Measurements from ENCODE around the gene CACNB4.

Gene CACNB4

GRCh38 chr2:151824886-151825285 lies 274.0 kb downstream of the CACNB4 start:
- H3K9me3 ChIP-seq (ENCODE audit: insufficient read depth, low read depth, low read length): no peaks in the 10 kb centered on the region
- no peaks in the 10 kb centered on the region for H3K9me2 ChIP-seq (replicated peaks; ENCODE audit: low read depth, low read length)
- H3K27me3 ChIP-seq (ENCODE audit: insufficient read depth, low read length, poor library complexity, severe bottlenecking): no peaks in the 10 kb centered on the region
- peaks cover 79% of the 10 kb centered on the region for H3K79me2 ChIP-seq (ENCODE audit: insufficient read depth, low read length)
- H3K4me1 ChIP-seq (ENCODE audit: insufficient read depth, low read length, poor library complexity, severe bottlenecking): peaks cover 56% of the 10 kb centered on the region
- H3K4me2 ChIP-seq (ENCODE audit: low read depth, low read length, poor library complexity, severe bottlenecking): peak overlapping the region; percentile 92
- H2AFZ ChIP-seq (ENCODE audit: low read length): no peak overlapping the region
- TF ChIP-seq EZH2phosphoT487 (IDR thresholded peaks at IDR 0.05; ENCODE audit: borderline replicate concordance) (no peak), CTCF (conservative IDR thresholded peaks at IDR 0.05; ENCODE audit: low read length) (no peak)
- no peaks in the 10 kb centered on the region for H3F3A ChIP-seq (ENCODE audit: low read depth)
- no peak overlapping the region for H3K9ac ChIP-seq (ENCODE audit: low read depth, low read length, poor library complexity, severe bottlenecking)
- peaks cover 56% of the 10 kb centered on the region for H4K20me1 ChIP-seq (ENCODE audit: insufficient read depth, low read length, poor library complexity, severe bottlenecking)
- no peaks in the 10 kb centered on the region for H3K36me3 ChIP-seq (ENCODE audit: insufficient read depth, low read length)
- peak overlapping the region; percentile 50 for H3K4me3 ChIP-seq (ENCODE audit: low read length, poor library complexity, severe bottlenecking)

- H3K4me1 ChIP-seq (ENCODE audit: insufficient read depth, low read length, poor library complexity, severe bottlenecking): peaks cover 51% of the 10 kb centered on the region
- no peaks in the 10 kb centered on the region for H3K27me3 ChIP-seq (ENCODE audit: insufficient read depth, low read length, poor library complexity, severe bottlenecking)
- TF ChIP-seq CTCF (conservative IDR thresholded peaks at IDR 0.05; ENCODE audit: low read length) (no peak), EZH2phosphoT487 (IDR thresholded peaks at IDR 0.05; ENCODE audit: borderline replicate concordance) (no peak)
- H3K79me2 ChIP-seq (ENCODE audit: insufficient read depth, low read length): peaks cover 91% of the 10 kb centered on the region
- peak overlapping the region; percentile 19 for H3K9ac ChIP-seq (ENCODE audit: low read depth, low read length, poor library complexity, severe bottlenecking)
- H2AFZ ChIP-seq (ENCODE audit: low read length): no peak overlapping the region
- H3K4me3 ChIP-seq (ENCODE audit: low read length, poor library complexity, severe bottlenecking): peak overlapping the region; percentile 47
- no peaks in the 10 kb centered on the region for H3K9me3 ChIP-seq (ENCODE audit: insufficient read depth, low read depth, low read length)
- H3K36me3 ChIP-seq (ENCODE audit: insufficient read depth, low read length): no peaks in the 10 kb centered on the region
- H3K9me2 ChIP-seq (replicated peaks; ENCODE audit: low read depth, low read length): no peaks in the 10 kb centered on the region
- no peaks in the 10 kb centered on the region for H3F3A ChIP-seq (ENCODE audit: low read depth)
- H4K20me1 ChIP-seq (ENCODE audit: insufficient read depth, low read length, poor library complexity, severe bottlenecking): peaks cover 62% of the 10 kb centered on the region
- peak overlapping the region; percentile 92 for H3K4me2 ChIP-seq (ENCODE audit: low read depth, low read length, poor library complexity, severe bottlenecking)
These were observed 275.2 kb downstream of the CACNB4 start for GRCh38 chr2:151823651-151824050.

DNA sequence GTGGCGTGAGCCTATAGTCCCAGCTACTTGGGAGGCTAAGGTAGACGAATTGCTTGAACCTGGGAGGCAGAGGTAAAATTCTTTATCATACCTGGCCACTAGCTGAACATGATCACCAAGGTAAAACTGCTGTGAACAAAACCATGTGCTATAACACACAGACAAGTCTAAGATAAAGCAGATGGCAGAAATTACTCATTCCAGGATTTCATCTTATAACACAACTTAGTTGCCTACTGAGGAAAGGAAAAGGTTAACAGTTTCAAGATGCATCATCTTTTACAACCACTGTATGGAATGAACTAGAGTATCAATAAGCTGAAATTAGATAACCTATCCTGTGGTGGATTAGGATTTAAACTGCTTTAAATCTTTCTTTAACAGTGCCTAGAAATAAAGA lies 278.9 kb downstream of the CACNB4 start:
- Histone ChIP-seq H3K9me3 (ENCODE audit: insufficient read depth, low read depth, low read length) (no peaks in the 10 kb centered on the region), H4K20me1 (ENCODE audit: insufficient read depth, low read length, poor library complexity, severe bottlenecking) (peaks cover 54% of the 10 kb centered on the region), H3K36me3 (ENCODE audit: insufficient read depth, low read length) (no peaks in the 10 kb centered on the region), H3K9ac (ENCODE audit: low read depth, low read length, poor library complexity, severe bottlenecking) (no peak overlapping the region), H3K79me2 (ENCODE audit: insufficient read depth, low read length) (peaks cover 94% of the 10 kb centered on the region), H3K4me2 (ENCODE audit: low read depth, low read length, poor library complexity, severe bottlenecking) (no peak overlapping the region), H3K4me3 (ENCODE audit: low read length, poor library complexity, severe bottlenecking) (no peak overlapping the region), H3F3A (ENCODE audit: low read depth) (no peaks in the 10 kb centered on the region), H3K9me2 (replicated peaks; ENCODE audit: low read depth, low read length) (no peaks in the 10 kb centered on the region), H2AFZ (ENCODE audit: low read length) (no peak overlapping the region), H3K27me3 (ENCODE audit: insufficient read depth, low read length, poor library complexity, severe bottlenecking) (no peaks in the 10 kb centered on the region), H3K4me1 (ENCODE audit: insufficient read depth, low read length, poor library complexity, severe bottlenecking) (peaks cover 41% of the 10 kb centered on the region)
- TF ChIP-seq CTCF (conservative IDR thresholded peaks at IDR 0.05; ENCODE audit: low read length) (no peak), EZH2phosphoT487 (IDR thresholded peaks at IDR 0.05; ENCODE audit: borderline replicate concordance) (no peak)

Data from Loucy (cell line).